Measurements from ENCODE around the gene SOX18. TPM values are rescaled to one million over a fixed set of nuclear protein-coding genes. Genes with fewer than 3 reads are reported as not detected.

Gene SOX18
- total RNA-seq, 4 donors from 2014 or later, result 7.5 to 16.9 (median 10.6) TPM

DNA sequence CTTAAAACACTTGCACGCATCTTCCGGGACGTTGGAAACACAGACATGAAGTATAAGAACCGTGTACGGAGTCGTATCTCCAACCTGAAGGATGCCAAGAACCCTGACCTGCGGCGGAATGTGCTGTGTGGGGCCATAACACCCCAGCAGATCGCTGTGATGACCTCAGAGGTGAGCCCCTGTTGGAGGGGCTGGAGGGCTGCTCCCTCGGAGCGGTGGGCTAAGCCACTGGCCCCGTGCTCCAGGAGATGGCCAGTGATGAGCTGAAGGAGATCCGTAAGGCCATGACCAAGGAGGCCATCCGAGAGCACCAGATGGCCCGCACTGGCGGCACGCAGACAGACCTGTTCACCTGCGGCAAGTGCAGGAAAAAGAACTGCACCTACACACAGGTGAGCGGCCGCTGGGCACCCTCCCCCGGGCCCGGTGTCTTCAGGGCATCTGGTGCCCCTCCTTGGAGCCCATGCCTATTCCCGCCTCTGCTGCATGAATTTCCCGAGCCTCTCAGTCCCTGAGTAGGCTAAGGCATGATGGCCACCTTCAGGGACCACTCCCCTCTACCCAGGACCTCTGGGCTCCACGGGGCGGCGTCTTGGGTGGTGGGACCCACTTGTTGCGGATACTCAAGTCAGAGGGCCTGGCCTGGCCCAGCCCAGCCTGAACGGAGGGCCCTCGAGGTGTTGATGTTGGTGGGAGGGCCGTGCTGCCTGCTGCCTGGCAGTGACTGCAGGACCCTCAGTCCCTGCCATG lies 21.0 kb upstream of the SOX18 start:
- H3K27ac ChIP-seq, result no peak overlapping the region
- peaks cover 0 to 1% of the 10 kb centered on the region in 2 donors for H3K4me1 ChIP-seq
- WGBS, 2 donors, result 94 to 95% methylated on average over 14 to 29 of the region's 31 CpGs
- DNase-seq, result no peak
- H3K4me3 ChIP-seq (replicated peaks in 1 of 3), result no peak overlapping the region
- H3K27me3 ChIP-seq, result no peaks in the 10 kb centered on the region
- intact Hi-C loops (cut with DNase I), result no loop called here
- peaks cover 0 to 10% of the 10 kb centered on the region in 2 donors for H3K36me3 ChIP-seq
- TF ChIP-seq, protein P1, sequence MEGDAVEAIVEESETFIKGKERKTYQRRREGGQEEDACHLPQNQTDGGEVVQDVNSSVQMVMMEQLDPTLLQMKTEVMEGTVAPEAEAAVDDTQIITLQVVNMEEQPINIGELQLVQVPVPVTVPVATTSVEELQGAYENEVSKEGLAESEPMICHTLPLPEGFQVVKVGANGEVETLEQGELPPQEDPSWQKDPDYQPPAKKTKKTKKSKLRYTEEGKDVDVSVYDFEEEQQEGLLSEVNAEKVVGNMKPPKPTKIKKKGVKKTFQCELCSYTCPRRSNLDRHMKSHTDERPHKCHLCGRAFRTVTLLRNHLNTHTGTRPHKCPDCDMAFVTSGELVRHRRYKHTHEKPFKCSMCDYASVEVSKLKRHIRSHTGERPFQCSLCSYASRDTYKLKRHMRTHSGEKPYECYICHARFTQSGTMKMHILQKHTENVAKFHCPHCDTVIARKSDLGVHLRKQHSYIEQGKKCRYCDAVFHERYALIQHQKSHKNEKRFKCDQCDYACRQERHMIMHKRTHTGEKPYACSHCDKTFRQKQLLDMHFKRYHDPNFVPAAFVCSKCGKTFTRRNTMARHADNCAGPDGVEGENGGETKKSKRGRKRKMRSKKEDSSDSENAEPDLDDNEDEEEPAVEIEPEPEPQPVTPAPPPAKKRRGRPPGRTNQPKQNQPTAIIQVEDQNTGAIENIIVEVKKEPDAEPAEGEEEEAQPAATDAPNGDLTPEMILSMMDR (IDR thresholded peaks at IDR 0.05), result no peak
- TF ChIP-seq POLR2A (IDR thresholded peaks at IDR 0.05), result no peak
- H3K9me3 ChIP-seq, result no peaks in the 10 kb centered on the region

- peaks cover 0 to 10% of the 10 kb centered on the region in 2 donors for H3K36me3 ChIP-seq
- intact Hi-C loops (cut with DNase I), result loop anchor here (10.0 kb wide), 1 partner anchor 535 kb away; the partner anchor contains the start of gene PTK6
- DNase-seq, result no peak
- 71 to 96% methylated on average over 4 to 12 of the region's 14 CpGs for WGBS, 2 donors
- no peaks in the 10 kb centered on the region for H3K9me3 ChIP-seq
- no peak overlapping the region for H3K4me3 ChIP-seq (replicated peaks in 1 of 3)
- H3K4me1 ChIP-seq, result peaks cover 0 to 7% of the 10 kb centered on the region in 2 donors
- TF ChIP-seq, protein P1 (IDR thresholded peaks at IDR 0.05), result peak; percentile 15 to 66 (median 40)
- no peak for TF ChIP-seq POLR2A (IDR thresholded peaks at IDR 0.05)
- H3K27ac ChIP-seq, result no peak overlapping the region
- H3K27me3 ChIP-seq, result no peaks in the 10 kb centered on the region
Observed at GRCh38 chr20:64069614-64070243, 20.3 kb upstream of the SOX18 start.

DNA sequence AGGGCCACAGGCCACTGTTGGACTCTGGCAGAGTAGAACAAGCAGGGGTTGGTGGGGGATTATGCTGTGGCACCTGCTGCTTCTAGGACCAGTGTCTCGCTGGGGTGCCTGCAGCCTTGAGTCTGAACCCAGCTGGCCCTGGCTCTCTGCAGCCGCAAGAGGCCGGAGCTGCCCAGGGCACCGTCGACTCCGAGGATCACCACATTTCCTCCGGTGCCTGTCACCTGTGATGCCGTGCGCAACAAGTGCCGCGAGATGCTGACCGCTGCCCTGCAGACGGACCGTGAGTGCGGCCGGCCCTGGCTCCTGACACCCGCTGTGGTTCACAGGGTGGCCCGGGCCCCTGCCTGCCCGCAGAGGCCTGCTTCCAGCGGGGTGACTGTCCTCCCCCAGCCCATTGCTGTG lies 19.8 kb upstream of the SOX18 start:
- no peak for DNase-seq
- WGBS, 2 donors, result 94 to 96% methylated on average over 14 to 17 of the region's 20 CpGs

DNA sequence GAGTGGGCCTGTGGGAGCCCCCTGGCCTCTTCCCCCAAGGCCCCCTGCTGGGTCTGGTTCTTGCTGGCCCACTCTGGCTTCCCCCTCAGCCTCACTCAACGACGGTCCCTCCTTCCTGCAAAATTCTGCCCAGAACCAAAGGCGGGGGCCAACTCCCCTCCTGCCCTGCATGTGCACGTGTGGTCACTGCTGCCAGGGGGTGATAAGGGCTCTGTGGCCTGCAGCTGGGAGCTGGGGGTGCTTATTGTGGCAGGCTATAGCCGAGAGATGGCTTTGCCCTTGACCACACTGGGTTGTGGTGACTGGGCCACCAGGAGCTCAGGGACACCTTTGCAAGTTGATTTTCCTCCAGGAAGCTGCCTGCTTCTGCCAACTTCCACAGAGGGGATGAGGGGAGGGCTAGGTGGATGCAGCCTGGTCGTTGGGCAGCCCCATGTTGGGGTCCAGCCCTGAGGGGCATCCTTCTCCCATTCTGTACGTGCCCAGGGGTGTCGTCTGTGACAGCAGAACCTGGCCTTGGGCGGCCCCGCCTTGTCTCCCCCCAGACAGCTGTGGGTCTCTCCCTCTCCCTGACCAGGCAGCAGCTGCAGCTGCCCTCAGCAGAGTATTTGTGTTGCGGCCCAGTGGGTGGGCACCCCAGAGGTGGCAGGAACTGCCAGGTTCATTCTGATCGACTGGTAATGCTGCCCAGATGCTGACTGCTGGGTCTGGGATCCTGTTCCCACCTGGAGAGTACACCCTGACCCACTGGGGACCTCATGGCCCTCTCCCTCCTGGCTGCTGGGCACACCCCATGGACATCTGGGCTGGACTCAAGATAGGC lies 19.2 kb upstream of the SOX18 start:
- Histone ChIP-seq H3K36me3 (peaks cover 0 to 3% of the 10 kb centered on the region in 2 donors), H3K9me3 (no peaks in the 10 kb centered on the region), H3K4me1 (peaks cover 8 to 17% of the 10 kb centered on the region in 2 donors), H3K27me3 (no peaks in the 10 kb centered on the region), H3K27ac (no peak overlapping the region), H3K4me3 (replicated peaks in 1 of 3) (no peak overlapping the region)
- WGBS, 2 donors, result 56 to 73% methylated on average over 3 to 4 of the region's 12 CpGs
- intact Hi-C loops (cut with DNase I), result loop anchor here (10.0 kb wide), 1 partner anchor 534 kb away; the partner anchor contains the start of gene PTK6
- TF ChIP-seq POLR2A (IDR thresholded peaks at IDR 0.05), result no peak
- TF ChIP-seq, protein P1 (IDR thresholded peaks at IDR 0.05), result no peak
- DNase-seq, result no peak

More for the DNA sequence above, 19.8 kb upstream of the SOX18 start:
- TF ChIP-seq POLR2A (IDR thresholded peaks at IDR 0.05), result no peak
- TF ChIP-seq, protein P1 (IDR thresholded peaks at IDR 0.05), result no peak
- no peak overlapping the region for H3K27ac ChIP-seq
- H3K36me3 ChIP-seq, result peaks cover 0 to 9% of the 10 kb centered on the region in 2 donors
- no peaks in the 10 kb centered on the region for H3K27me3 ChIP-seq
- intact Hi-C loops (cut with DNase I), result loop anchor here (10.0 kb wide), 1 partner anchor 534 kb away; the partner anchor contains the start of gene PTK6
- peaks cover 1 to 12% of the 10 kb centered on the region in 2 donors for H3K4me1 ChIP-seq
- no peaks in the 10 kb centered on the region for H3K9me3 ChIP-seq
- no peak overlapping the region for H3K4me3 ChIP-seq (replicated peaks in 1 of 3)

All from thyroid gland (tissue), 4 donors.